NB4 (cell line): ENCODE measurements around the gene CXCL12.

Source experiments
- CTCF ChIP-seq: IDR thresholded peaks from one replicate; pipeline ENCODE4 v1.5.1; 2012; ENCODE audit warnings: low read depth, low read length
- MAX ChIP-seq: IDR thresholded peaks from 2 replicates; pipeline ENCODE4 v1.6.1; 2011; ENCODE audit warnings: low read depth, low read length
- POLR2A ChIP-seq: IDR thresholded peaks from 2 replicates; pipeline ENCODE4 v1.6.1; 2011; ENCODE audit warnings: mild to moderate bottlenecking; ENCODE audit not compliant: insufficient read length; ENCODE audit errors: extremely low read depth

GRCh38 chr10:44358080-44358771, 26.7 kb downstream of the CXCL12 start:
- TF ChIP-seq CTCF (no peak), POLR2A (no peak), MAX (no peak)
